HepG2 (cell line): ENCODE results near the gene AFAP1. TPM values are rescaled to one million over a fixed set of nuclear protein-coding genes. Genes with fewer than 3 reads are reported as not detected.
"Not testable (repeated sequence)": the region's sequence is repeated elsewhere in the genome, so short reads cannot be mapped to it uniquely, and the experiment has no call there.

Experiments used
- ATAC-seq: fragments of 200-7000 bp; cut with Tn5 transposase; 3 replicates; pipeline ENCODE4 v1.9.1; 2020; ENCODE audit warnings: mild to moderate bottlenecking, moderate library complexity
- BruUV-seq: library from RNA; stranded (reverse); fragments of 400-500 nt; replicated peaks from 2 replicates; lab custom pipeline; 2021; lab: Mats Ljungman, UMichigan
- CTCF ChIA-PET: fragments of 300-600 bp; formaldehyde crosslinking; extraction: SDS; loops from one replicate; lab custom pipeline; 2021; ENCODE audit warnings: low total read pairs, inconsistent platforms, low intra/inter-chr PET ratio; lab: Yijun Ruan, JAX
- POLR2A ChIA-PET: fragments of 350-600 bp; sonication (Branson Sonifier 250); formaldehyde crosslinking; loops from one replicate; lab custom pipeline; 2020; ENCODE audit warnings: antibody characterized with exemption, inconsistent platforms; lab: Yijun Ruan, JAX
- DNase-seq: peaks from one replicate; pipeline ENCODE4 v3.0.0-alpha.2; 2015; ENCODE audit warnings: low spot score
- FAIRE-seq: peaks from 3 replicates; lab custom pipeline; 2011; peaks lifted over from hg19 to GRCh38; lab: Jason Lieb, UNC
- H2AFZ ChIP-seq: one replicate; pipeline ENCODE4 v1.6.1; 2011; ENCODE audit warnings: low read length, inconsistent platforms
- H3K27ac ChIP-seq: fragments of 300-600 bp; 3 replicates; pipeline ENCODE4 v1.8.0; 2011; ENCODE audit warnings: mixed run types, mild to moderate bottlenecking, mixed read lengths, low read length, inconsistent platforms; ENCODE audit not compliant: insufficient read depth; ENCODE audit errors: extremely low read length
- H3K27me3 ChIP-seq, 2 experiments: fragments of 200-600 bp in 1 of 2; 2 replicates in 1 of 2; 3 replicates in 1 of 2; pipeline versions ENCODE4 v1.6.0 to v1.8.0; 2011; ENCODE audit warnings: low read length in 2 of 2, mild to moderate bottlenecking in 2 of 2, moderate library complexity in 2 of 2, inconsistent platforms in 1 of 2; ENCODE audit not compliant: insufficient read depth in 2 of 2, control insufficient read depth in 1 of 2
- H3K36me3 ChIP-seq, 2 experiments: fragments of 200-600 bp in 1 of 2; replicated peaks in 1 of 2; 2 replicates in 1 of 2; 3 replicates in 1 of 2; pipeline versions ENCODE4 v1.5.1 to v1.8.0; 2011; ENCODE audit warnings: low read length in 2 of 2, inconsistent platforms in 1 of 2; ENCODE audit not compliant: insufficient read depth in 2 of 2, control insufficient read depth in 1 of 2
- H3K4me1 ChIP-seq: 2 replicates; pipeline ENCODE4 v1.5.1; 2012; ENCODE audit warnings: low read length, inconsistent platforms; ENCODE audit not compliant: insufficient read depth
- H3K4me2 ChIP-seq: 2 replicates; pipeline ENCODE4 v1.6.0; 2011; ENCODE audit warnings: low read depth, low read length, inconsistent platforms
- H3K4me3 ChIP-seq, 3 experiments: fragments of 200-600 bp in 1 of 3; sonication (generic), shearing (Covaris generic) in 1 of 3; replicated peaks in 1 of 3; 2 replicates each; pipeline ENCODE4 v1.5.1; 2011 to 2016; ENCODE audit warnings: low read length in 3 of 3, inconsistent platforms in 2 of 3, low read depth in 2 of 3, mild to moderate bottlenecking in 2 of 3, control low read depth in 1 of 3, mixed read lengths in 1 of 3; ENCODE audit not compliant: insufficient read depth in 1 of 3
- H3K79me2 ChIP-seq: one replicate; pipeline ENCODE4 v1.6.1; 2011; ENCODE audit warnings: low read length, inconsistent platforms; ENCODE audit not compliant: insufficient read depth
- H3K9ac ChIP-seq: 2 replicates; pipeline ENCODE4 v1.6.0; 2011; ENCODE audit warnings: mild to moderate bottlenecking, low read depth, low read length, inconsistent platforms; ENCODE audit not compliant: insufficient read depth
- H3K9me3 ChIP-seq: 2 replicates; pipeline ENCODE4 v1.5.1; 2012; ENCODE audit warnings: mild to moderate bottlenecking, low read length
- H4K20me1 ChIP-seq: 2 replicates; pipeline ENCODE4 v1.6.0; 2011; ENCODE audit warnings: inconsistent platforms, mild to moderate bottlenecking, low read length, moderate library complexity; ENCODE audit not compliant: insufficient read depth
- FOSL1 ChIP-seq: sonication (generic); formaldehyde crosslinking; IDR thresholded peaks from 2 replicates; pipeline ENCODE4 v1.9.0; 2021; ENCODE audit warnings: missing genetic modification reagents, borderline replicate concordance
- KLF16 ChIP-seq, 2 experiments: sonication (generic) in 1 of 2; formaldehyde crosslinking in 1 of 2; IDR thresholded peaks; 2 replicates each; pipeline versions ENCODE4 v1.6.1 to v1.8.0; 2016 to 2023; ENCODE audit warnings: missing genetic modification reagents in 2 of 2, missing compliant biosample characterization in 1 of 2
- ZSCAN22 ChIP-seq: sonication (generic); formaldehyde crosslinking; IDR thresholded peaks from 2 replicates; pipeline ENCODE4 v1.4.0; 2020; ENCODE audit warnings: mild to moderate bottlenecking, missing genetic modification reagents
- WGBS: methylation state at CpG from one replicate; pipeline ENCODE4 v1.1.6; 2017; ENCODE audit warnings: low lambda C conversion rate; 5-methylcytosine and 5-hydroxymethylcytosine counted together
- in situ Hi-C: cut with HindIII; loops from 2 replicates; pipeline ENCODE4 v1.10.0; 2017; ENCODE audit warnings: low pct_unique_long_range_greater_than_20kb; ENCODE audit not compliant: extremely low pct_ligation_motif_present
- intact Hi-C: fragments of 100-400 bp; cut with micrococcal nuclease; formaldehyde crosslinking; loops from one replicate; pipeline ENCODE4 v1.10.0; 2022; ENCODE audit not compliant: unreplicated experiment
- polyA plus RNA-seq, 8 experiments: library from polyadenylated mRNA; depleted of rRNA in 3 of 8; stranded (reverse) in 7 of 8; unstranded in 1 of 8; fragments of >200 nt; fragmentation: Illumina TruSeq in 4 of 8; extraction: Trizol in 4 of 8; gene quantifications; 2 replicates each; pipeline versions ENCODE4 v1.2.1 to v1.2.3, GENCODE V29; 2011 to 2016; ENCODE audit warnings: low read depth in 4 of 8, missing spikeins in 1 of 8, mixed read lengths in 1 of 8; ENCODE audit not compliant: insufficient read depth in 1 of 8
- total RNA-seq, 5 experiments: library from RNA; depleted of rRNA; stranded (reverse); fragments of >200 nt; fragmentation: Illumina TruSeq; extraction: Trizol; gene quantifications; 2 replicates each; pipeline ENCODE4 v1.2.3, GENCODE V29; 2016; ENCODE audit warnings: low read depth in 1 of 5
- TF ChIP-seq, protein P1 (sequence below): sonication (generic); formaldehyde crosslinking; IDR thresholded peaks from 2 replicates; pipeline ENCODE4 v1.8.1; 2023; ENCODE audit warnings: mild to moderate bottlenecking, moderate library complexity, missing genetic modification reagents
- TF ChIP-seq, protein P2 (sequence below): fragments of 450-650 bp; IDR thresholded peaks from 2 replicates; pipeline ENCODE4 v1.6.1; 2016
- TF ChIP-seq, protein P3 (sequence below): sonication (generic); formaldehyde crosslinking; IDR thresholded peaks from 2 replicates; pipeline ENCODE4 v1.5.0; 2020; ENCODE audit warnings: missing genetic modification reagents

AFAP1 gene
- total and polyA plus RNA-seq, 2 of the 13 experiments (the other 11 are each of a cell fraction or from before 2014, with no cell fraction given): 2.5 TPM

DNA sequence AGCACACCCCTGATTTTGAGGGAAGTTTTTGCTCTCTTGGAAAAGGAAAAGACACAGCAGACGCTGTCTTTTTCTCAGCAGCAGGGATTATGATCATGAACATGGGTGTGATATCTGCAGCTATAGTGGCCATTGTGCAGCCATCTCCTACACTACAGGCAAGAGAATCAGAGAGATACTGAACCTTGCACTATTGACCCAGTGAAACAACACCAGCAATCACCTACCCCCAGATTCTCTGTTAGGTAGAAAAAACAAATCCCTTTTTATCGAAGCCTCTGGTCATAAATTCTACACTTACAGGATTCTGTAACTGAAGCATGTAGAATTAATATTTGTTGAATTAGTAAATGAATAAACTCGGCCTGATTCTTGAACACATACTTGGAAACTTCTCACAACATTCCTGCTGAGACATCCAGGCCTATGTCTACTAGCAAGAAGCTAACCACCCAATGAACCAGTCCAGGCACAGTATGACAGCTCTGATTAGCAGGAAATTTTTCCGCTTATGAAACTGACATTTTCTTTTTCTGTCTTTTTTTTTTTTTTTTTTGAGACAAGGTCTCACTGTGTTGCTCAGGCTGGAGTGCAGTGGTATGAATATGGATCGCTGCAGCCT is 5.0 kb upstream of the AFAP1 start (continued):
- TF ChIP-seq, protein P1, sequence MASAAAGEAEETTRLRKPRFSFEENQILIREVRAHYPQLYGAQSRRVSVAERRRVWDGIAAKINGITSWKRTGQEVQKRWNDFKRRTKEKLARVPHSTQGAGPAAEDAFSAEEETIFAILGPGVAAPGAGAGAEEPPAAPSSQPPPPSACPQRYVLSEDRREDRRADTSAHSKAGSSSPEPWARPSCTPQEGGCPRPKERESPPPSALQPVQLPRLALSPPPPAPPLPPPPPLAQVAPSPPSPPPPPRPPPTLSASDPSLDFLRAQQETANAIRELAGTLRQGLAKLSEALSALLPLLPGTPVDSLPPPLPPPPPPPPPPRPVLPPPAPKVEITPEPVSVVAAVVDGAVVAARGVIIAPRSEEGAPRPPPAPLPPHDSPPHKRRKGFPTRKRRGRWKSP (CRISPR knock-in tag): no peak
- TF ChIP-seq ZSCAN22 (CRISPR knock-in tag) (no peak), FOSL1 (CRISPR knock-in tag) (no peak), KLF16 (CRISPR knock-in tag; IDR thresholded peaks at IDR 0.05) (no peak)
- TF ChIP-seq, protein P2, sequence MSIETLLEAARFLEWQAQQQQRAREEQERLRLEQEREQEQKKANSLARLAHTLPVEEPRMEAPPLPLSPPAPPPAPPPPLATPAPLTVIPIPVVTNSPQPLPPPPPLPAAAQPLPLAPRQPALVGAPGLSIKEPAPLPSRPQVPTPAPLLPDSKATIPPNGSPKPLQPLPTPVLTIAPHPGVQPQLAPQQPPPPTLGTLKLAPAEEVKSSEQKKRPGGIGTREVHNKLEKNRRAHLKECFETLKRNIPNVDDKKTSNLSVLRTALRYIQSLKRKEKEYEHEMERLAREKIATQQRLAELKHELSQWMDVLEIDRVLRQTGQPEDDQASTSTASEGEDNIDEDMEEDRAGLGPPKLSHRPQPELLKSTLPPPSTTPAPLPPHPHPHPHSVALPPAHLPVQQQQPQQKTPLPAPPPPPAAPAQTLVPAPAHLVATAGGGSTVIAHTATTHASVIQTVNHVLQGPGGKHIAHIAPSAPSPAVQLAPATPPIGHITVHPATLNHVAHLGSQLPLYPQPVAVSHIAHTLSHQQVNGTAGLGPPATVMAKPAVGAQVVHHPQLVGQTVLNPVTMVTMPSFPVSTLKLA: no peak
- TF ChIP-seq, protein P3, sequence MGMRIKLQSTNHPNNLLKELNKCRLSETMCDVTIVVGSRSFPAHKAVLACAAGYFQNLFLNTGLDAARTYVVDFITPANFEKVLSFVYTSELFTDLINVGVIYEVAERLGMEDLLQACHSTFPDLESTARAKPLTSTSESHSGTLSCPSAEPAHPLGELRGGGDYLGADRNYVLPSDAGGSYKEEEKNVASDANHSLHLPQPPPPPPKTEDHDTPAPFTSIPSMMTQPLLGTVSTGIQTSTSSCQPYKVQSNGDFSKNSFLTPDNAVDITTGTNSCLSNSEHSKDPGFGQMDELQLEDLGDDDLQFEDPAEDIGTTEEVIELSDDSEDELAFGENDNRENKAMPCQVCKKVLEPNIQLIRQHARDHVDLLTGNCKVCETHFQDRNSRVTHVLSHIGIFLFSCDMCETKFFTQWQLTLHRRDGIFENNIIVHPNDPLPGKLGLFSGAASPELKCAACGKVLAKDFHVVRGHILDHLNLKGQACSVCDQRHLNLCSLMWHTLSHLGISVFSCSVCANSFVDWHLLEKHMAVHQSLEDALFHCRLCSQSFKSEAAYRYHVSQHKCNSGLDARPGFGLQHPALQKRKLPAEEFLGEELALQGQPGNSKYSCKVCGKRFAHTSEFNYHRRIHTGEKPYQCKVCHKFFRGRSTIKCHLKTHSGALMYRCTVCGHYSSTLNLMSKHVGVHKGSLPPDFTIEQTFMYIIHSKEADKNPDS: no peak

DNA sequence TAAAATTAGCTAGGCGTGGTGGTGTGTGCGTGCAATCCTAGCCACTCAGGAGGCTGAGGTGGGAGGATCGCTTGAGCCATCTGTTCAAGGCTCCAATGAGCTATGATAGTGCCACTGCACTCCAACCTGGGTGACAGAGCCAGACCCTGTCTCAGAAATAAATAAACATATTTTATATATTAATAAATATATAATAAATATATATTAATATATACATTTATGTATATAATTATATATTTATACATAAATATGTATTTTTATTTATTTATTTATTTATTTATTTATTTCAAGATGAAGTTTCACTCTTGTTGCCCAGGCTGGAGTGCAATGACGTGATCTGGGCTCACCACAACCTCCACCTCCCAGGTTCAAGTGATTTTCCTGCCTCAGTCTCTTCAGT is 4.0 kb upstream of the AFAP1 start:
- CTCF ChIA-PET, ATAC-seq, in situ Hi-C loops, DNase-seq, H3K36me3 ChIP-seq, H3K4me2 ChIP-seq, H3K4me3 ChIP-seq, H3K27me3 ChIP-seq, H3K9ac ChIP-seq, BruUV-seq, intact Hi-C loops, H3K79me2 ChIP-seq, H2AFZ ChIP-seq, H3K27ac ChIP-seq, FAIRE-seq, H4K20me1 ChIP-seq, H3K9me3 ChIP-seq: not testable (repeated sequence)
- POLR2A ChIA-PET: interaction anchor here (1.2 kb wide), 1 partner anchor 43 kb away, joined by 5 read pairs; no protein-coding TSS in a partner anchor
- 84% methylated on average over 4 of the region's 4 CpGs for WGBS
- H3K4me1 ChIP-seq: peaks cover 55% of the 10 kb centered on the region
